ENCODE data around the gene CACNA1A.
"Not testable (repeated sequence)": the region's sequence is repeated elsewhere in the genome, so short reads cannot be mapped to it uniquely, and the experiment has no call there.

CACNA1A gene

GRCh38 chr19:13506471-13506820, at the start of gene CACNA1A:
Gene CACNA1A (minus strand): TSS chr19:13506479. CDS start chr19:13506224, 255 bp downstream.
- no peak for DNase-seq

DNA sequence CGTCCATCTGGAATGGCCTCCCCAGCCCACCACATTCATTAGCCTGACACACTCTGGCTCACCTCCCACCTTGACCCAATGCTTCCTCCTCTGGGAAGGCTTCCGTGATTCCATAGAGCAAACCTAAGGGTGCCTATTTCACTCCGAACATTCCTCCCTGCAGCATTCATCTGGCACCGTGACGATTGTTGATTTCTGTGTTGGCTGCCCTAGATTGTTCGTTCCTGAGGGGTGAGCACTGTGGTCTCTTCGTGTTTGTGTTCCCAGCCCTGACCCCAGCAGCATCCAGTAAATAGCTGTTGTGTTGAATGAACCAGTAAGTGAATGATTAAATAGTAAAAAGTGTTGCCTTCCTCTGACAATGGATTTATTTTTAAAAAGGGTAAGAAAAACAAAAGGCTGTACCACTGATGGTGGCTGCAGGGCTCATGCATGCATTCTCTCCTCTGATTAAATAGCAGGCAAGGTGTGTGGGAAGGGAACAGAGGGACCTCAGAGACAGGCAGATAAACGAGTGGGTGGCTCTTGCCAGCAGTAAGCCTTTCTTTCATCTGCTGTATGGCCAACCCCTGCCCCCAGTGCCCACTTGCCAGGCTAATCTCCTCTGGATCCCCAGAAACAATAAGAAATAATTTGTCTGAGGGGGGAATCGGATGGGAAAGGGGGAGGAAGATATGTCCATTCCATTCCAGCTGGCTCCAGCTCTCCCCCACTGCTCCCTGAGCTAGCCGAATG, 48.4 kb upstream of the CACNA1A start:
- DNase-seq, result no peak

GRCh38 chr19:13553880-13554400, 47.7 kb upstream of the CACNA1A start:
- DNase-seq, result no peak

DNA sequence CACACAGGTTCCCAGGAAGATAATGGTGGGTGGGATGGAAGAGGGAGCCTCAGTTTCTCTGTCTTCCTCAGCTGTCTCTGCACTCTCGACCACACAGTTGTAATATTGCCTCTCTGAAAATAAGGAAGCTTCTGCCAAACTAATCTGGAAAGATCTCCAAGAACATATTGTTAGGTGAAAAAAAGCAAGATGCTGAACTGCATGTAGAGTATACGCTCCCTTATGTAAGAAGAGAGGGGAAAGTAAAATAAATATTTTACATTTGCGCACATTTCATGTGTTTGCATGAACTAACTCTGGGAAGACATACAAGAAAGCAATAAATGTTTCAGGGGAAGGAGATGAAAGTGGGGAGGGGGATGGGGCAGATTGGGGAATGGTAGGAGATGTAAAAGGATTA, 41.9 kb upstream of the CACNA1A start:
- DNase-seq, result no peak

GRCh38 chr19:13547102-13547501, 40.8 kb upstream of the CACNA1A start:
- DNase-seq, result no peak

- no peak for DNase-seq
Measured at GRCh38 chr19:13544423-13544822, 38.1 kb upstream of the CACNA1A start.

DNA sequence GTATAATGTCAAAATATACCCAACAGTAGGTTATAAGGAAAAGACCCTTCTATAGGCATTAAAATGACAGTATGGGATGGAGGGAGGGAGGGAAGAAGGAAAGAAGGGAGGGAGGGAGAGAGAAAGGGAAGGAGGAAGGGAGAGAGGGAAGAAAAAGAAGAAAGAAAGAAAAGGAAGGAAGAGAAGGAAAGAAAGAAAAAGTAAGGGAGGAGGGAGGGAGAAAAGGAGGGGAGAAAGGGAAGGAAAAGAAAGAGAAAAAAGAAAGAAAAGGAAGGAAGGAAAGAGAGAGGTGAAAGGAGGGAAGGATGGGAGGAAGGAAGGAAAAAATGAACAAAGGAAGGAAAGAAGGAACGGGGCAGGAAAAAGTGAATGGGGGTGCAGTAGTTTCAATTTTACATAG, 35.3 kb upstream of the CACNA1A start:
- no peak for DNase-seq

- no peak for DNase-seq
Measured at GRCh38 chr19:13539332-13539731, 33.1 kb upstream of the CACNA1A start.

- no peak for DNase-seq
Measured at GRCh38 chr19:13538601-13539253, 32.4 kb upstream of the CACNA1A start.

DNA sequence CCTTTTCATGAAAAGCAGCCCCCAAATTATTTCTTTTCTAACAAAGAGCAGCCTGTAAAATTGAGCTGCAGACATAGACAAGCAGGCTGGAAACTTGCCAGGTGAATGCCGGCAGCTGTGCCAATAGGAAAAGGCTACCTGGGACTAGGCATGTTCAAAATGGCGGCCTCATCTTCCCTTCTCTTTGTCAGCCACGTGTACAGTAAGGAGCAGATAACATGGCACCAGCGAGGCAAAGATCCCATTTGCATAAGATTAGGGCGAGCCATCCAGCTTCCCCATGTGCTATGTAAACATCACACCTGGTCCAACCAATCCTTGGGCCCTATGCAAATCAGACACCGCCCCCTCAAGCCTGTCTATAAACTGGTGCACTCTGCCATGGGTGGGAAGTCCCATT, 31.2 kb upstream of the CACNA1A start:
- no peak for DNase-seq

- no peak for DNase-seq
Measured at GRCh38 chr19:13530720-13531119, 24.4 kb upstream of the CACNA1A start.

- not testable (repeated sequence) for DNase-seq
Measured at GRCh38 chr19:13529721-13530120, 23.4 kb upstream of the CACNA1A start.

DNA sequence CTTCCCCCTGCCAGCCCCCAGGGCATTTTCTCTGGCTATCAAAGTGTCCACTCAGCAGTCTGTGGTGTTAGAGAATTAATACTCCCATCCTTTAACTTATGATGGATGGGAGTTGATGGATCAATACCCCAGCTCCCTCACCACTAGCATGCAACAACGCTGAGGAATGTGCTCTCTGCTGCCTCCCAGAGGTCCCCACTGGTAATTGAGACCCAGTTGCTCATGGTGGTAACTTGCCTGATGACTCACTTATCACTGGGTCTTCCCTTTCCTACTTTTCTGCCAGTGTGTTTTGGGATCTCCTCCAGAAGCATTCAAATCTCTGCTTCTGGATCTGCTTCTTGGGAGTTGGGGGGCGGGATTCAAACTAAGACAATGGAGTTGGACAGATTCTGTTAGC, 20.3 kb upstream of the CACNA1A start:
- no peak for DNase-seq

DNA sequence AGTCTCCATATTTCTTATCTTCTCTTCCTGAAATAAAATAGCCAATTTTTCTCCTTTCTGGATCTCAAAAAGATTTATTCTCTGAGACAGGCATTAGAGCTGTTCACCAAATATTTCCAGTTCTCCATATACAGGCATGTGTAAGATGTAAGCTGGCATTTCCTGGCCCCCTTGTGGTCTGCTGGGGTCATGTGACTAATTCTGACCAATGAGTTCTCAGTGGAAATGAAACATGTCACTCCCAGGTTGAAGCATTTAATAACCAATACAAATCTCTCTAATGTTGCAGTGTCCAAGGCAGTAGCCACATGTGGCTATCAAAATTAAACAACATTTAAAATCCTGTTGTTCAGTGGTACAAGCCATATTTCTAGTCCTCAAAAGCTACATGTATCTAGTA, 14.8 kb upstream of the CACNA1A start:
- DNase-seq, result no peak

GRCh38 chr19:13511947-13512346, 5.7 kb upstream of the CACNA1A start:
- no peak for DNase-seq

GRCh38 chr19:13507053-13507611, 853 bp upstream of the CACNA1A start:
- DNase-seq, result no peak

DNA sequence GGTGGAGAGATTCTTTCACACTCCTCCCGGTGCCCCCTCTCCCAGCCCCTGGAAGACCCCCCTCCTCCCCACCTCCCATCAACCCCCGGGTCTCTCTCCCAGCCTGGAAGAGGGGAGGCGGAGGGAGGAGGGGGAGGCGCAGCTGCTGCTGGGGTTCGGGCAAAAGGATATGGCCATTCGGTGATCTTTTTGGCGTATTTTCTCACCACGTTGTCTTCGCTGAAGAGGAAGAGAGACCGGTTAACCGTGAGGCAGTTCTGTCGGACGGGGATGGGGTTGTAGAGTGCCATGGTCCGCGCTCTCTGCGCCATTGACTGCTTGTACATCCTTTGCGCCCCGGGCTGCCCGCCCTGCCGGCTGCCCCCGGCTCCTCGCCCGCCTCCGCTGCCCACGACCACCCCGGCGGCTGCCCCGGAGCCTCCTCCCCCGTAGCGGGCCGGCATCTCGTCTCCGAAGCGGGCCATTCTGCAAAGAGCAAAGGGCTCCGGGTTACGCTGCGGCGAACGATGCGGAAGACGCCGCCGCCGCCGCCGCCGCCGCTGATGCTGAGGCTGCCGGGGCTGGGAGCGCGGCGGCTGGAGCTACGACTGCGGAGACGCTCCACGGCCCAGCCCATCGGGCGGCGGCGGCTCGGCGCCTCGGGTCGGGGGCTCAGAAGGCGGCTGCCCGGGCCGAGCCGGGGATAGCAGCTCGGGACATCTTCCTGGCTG, 363 bp downstream of the CACNA1A start:
- no peak for DNase-seq

GRCh38 chr19:13505164-13505695, 1.0 kb downstream of the CACNA1A start:
- no peak for DNase-seq

DNA sequence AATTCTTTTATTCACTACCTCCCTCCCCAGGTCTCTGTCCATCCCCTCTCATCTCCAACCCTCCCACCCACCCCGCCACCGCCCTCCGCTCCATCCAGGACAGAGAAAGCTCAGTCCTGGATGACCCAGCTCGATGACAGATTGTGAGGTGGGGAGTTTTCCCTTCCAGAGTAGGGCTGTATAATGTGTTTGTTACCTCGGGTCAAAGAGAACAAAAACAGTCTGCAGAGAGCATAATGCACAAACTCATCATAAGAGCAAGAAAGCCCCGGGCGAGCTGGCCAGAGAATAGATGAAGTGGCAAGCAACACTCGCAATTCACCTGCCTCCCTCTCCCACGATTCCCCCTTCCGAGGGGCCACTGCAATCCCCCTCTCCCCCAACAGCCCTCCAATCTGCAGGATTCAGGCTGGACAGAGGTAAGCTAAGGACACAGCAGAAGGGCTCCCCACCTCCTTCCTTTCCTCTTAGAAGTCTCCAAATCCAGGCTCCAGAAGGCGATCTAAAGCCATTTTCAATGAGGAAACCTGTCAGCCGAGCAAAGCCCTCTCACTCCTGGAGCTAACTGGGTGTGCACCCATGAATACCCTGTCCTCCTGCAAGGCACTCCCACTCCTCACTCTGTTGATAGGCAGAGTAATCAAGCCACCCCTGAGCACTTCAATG, 2.6 kb downstream of the CACNA1A start:
- DNase-seq, result no peak

DNA sequence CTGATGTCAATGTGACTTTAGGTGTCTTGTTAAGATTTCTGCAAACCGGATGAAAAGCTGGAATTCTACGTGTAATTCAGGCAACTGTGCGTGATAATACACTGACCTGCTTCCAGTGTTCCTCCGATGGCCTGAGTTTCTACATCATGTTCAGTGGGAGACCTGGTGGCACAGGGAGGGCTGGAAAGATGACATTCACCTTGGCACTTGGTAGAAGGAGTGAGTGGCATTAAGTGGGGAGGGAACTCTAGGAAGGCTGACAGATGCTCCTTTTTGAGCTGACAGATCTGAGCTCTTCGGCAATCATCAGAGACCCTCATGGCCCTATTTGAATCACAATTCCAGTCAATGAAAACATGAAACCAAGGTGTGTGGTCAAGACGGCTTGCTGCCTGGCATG, 4.0 kb downstream of the CACNA1A start:
- no peak for DNase-seq

DNA sequence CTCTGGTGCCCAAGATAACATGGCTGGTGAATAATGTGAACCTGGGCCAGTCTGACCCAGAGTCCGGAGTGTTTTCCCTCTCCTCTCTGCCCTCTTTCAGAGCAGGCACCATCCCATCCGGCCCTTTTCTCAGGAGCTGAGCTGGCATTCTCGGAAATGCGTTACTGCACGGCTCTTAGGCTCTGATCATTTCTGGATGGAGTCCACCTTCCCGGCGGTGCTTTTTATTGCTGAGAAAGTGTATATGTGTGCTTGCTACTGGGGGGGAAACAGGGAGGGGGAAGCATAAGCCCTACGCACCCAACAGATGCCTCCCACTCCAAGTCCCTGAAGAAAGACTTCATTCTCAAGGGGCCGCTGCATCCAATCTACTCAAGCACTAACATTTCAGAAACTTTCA, 6.6 kb downstream of the CACNA1A start:
- DNase-seq, result no peak

DNA sequence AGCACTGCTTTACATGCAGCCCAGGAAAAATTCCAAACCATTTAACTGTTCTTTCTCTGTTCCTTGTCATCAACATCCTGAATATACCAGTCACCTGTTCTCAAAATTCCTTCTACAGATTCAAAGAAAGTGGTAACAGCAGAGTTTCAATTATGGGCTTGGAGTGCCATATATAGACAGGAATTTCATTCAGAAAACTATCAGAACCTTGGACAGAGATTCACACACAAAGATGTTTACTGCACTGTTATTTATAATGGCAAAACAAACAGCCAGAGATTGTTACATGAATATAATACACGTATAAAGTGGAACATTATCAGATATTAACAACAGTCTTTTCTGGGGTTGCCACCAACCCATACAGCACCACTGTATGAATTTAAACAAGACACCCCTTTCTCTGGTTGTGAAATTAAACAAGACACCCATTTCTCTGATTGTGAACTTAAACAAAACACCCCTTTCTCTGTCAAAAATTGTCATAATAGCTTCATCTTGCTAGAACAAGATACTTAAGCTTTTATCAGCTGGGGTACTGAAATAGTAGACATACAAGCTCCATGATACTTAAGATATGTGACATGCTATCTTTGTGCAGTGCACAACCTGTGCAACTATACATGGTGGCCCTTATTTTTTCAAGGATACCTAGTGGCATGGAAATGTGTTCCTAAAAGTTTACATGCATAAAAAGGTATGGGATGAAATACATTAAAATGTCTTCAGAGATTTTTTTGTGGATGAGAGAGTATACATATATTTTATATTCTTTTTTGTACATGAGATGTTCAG, 12.6 kb downstream of the CACNA1A start:
- no peak for DNase-seq
